Osteoblast (primary cell): ENCODE results near the gene TMEM178B. TPM values are rescaled to one million over a fixed set of nuclear protein-coding genes. Genes with fewer than 3 reads are reported as not detected.

Experiments
- DNase-seq: peaks from one replicate; pipeline ENCODE4 v3.0.0; 2011; ENCODE audit warnings: low spot score, mixed read lengths; ENCODE audit not compliant: insufficient read length; ENCODE audit errors: missing footprints
- H2AFZ ChIP-seq: 2 replicates; pipeline ENCODE4 v1.6.0; 2011; ENCODE audit warnings: mild to moderate bottlenecking, low read length
- H3K27ac ChIP-seq: 2 replicates; pipeline ENCODE4 v1.5.1; 2011; ENCODE audit warnings: mild to moderate bottlenecking, low read depth, low read length, moderate library complexity
- H3K27me3 ChIP-seq: 2 replicates; pipeline ENCODE4 v1.6.0; 2012; ENCODE audit warnings: mild to moderate bottlenecking, control low read depth, inconsistent platforms, low read length, moderate library complexity; ENCODE audit not compliant: insufficient read depth
- H3K36me3 ChIP-seq: 2 replicates; pipeline ENCODE4 v1.5.1; 2011; ENCODE audit warnings: mild to moderate bottlenecking, low read length, control low read depth, moderate library complexity; ENCODE audit not compliant: insufficient read depth
- H3K4me1 ChIP-seq: 2 replicates; pipeline ENCODE4 v1.5.1; 2011; ENCODE audit warnings: mild to moderate bottlenecking, low read length, control low read depth, moderate library complexity; ENCODE audit not compliant: insufficient read depth
- H3K4me2 ChIP-seq: 2 replicates; pipeline ENCODE4 v1.6.0; 2011; ENCODE audit warnings: mild to moderate bottlenecking, low read length; ENCODE audit not compliant: insufficient read depth
- H3K4me3 ChIP-seq: fragments of 200-600 bp; sonication (generic); 3 replicates; pipeline ENCODE4 v1.5.1; 2012; ENCODE audit warnings: mild to moderate bottlenecking, low read length, inconsistent platforms; ENCODE audit not compliant: insufficient read depth
- H3K79me2 ChIP-seq: 2 replicates; pipeline ENCODE4 v1.6.0; 2012; ENCODE audit warnings: mild to moderate bottlenecking, low read length, control low read depth, inconsistent platforms; ENCODE audit not compliant: insufficient read depth
- H3K9me3 ChIP-seq: 2 replicates; pipeline ENCODE4 v1.5.1; 2011; ENCODE audit warnings: low read depth, low read length, control low read depth
- H4K20me1 ChIP-seq: 2 replicates; pipeline ENCODE4 v1.6.0; 2012; ENCODE audit warnings: mild to moderate bottlenecking, low read length, control low read depth; ENCODE audit not compliant: insufficient read depth
- total RNA-seq: library from RNA; depleted of rRNA; stranded (reverse); fragments of >200 nt; gene quantifications from 2 replicates; pipeline ENCODE4 v1.2.3, GENCODE V29; 2012
- TF ChIP-seq, protein P1 (sequence below): IDR thresholded peaks from 2 replicates; pipeline ENCODE4 v1.5.1; 2011; ENCODE audit warnings: mild to moderate bottlenecking, low read depth, low read length, moderate library complexity; ENCODE audit errors: extremely low read depth

Gene TMEM178B
- total RNA-seq, 1 donor, result 1.1 TPM

DNA sequence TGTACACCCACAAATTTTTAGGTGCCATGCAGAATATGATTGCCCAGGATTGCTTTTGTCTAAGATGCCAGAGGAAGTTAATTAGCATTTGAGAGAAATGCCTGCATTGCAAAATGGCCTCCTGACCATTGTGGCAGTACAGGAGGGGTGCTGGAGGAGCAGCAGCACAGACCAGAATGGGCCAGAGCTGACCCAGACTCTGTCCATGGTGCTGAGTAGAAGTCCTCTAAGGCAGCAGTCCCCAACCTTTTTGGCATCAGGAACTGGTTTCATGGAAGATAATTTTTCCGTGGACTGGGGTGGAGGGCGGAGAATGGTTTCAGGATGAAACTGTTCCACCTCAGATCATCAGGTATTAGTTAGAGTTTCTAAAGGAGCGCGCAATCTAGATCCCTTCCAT, 259.6 kb downstream of the TMEM178B start:
- no peaks in the 10 kb centered on the region for H3K79me2 ChIP-seq
- no peaks in the 10 kb centered on the region for H4K20me1 ChIP-seq
- H3K4me3 ChIP-seq, result no peak overlapping the region
- H2AFZ ChIP-seq, result no peak overlapping the region
- no peak overlapping the region for H3K27ac ChIP-seq
- no peak for DNase-seq
- H3K9me3 ChIP-seq, result no peaks in the 10 kb centered on the region
- TF ChIP-seq, protein P1, sequence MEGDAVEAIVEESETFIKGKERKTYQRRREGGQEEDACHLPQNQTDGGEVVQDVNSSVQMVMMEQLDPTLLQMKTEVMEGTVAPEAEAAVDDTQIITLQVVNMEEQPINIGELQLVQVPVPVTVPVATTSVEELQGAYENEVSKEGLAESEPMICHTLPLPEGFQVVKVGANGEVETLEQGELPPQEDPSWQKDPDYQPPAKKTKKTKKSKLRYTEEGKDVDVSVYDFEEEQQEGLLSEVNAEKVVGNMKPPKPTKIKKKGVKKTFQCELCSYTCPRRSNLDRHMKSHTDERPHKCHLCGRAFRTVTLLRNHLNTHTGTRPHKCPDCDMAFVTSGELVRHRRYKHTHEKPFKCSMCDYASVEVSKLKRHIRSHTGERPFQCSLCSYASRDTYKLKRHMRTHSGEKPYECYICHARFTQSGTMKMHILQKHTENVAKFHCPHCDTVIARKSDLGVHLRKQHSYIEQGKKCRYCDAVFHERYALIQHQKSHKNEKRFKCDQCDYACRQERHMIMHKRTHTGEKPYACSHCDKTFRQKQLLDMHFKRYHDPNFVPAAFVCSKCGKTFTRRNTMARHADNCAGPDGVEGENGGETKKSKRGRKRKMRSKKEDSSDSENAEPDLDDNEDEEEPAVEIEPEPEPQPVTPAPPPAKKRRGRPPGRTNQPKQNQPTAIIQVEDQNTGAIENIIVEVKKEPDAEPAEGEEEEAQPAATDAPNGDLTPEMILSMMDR, result no peak
- H3K4me1 ChIP-seq, result no peaks in the 10 kb centered on the region
- H3K36me3 ChIP-seq, result no peaks in the 10 kb centered on the region
- no peaks in the 10 kb centered on the region for H3K27me3 ChIP-seq
- no peak overlapping the region for H3K4me2 ChIP-seq

DNA sequence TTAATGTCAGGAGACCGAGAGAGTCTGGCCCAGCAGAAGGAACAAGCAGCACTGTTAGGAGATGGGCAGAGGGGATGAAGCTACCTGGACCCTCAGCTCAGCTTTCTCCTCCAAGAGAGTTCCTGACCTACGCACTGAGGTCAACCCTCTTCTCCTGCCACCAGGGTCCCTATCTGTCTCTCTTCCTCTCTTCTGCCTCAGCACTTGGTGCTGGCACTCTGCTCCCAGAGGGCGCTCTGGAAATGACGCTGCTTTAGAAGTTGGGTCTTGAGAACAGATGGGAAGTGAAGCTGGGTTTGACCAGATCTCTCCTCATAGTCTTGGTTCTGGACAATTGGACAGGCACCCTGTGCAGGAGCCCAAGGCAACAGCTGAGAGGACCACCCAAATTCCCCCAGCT, 261.3 kb downstream of the TMEM178B start:
- H3K9me3 ChIP-seq, result no peaks in the 10 kb centered on the region
- no peaks in the 10 kb centered on the region for H4K20me1 ChIP-seq
- no peak overlapping the region for H3K4me2 ChIP-seq
- H3K79me2 ChIP-seq, result no peaks in the 10 kb centered on the region
- no peak for DNase-seq
- H2AFZ ChIP-seq, result no peak overlapping the region
- H3K4me1 ChIP-seq, result no peaks in the 10 kb centered on the region
- H3K36me3 ChIP-seq, result no peaks in the 10 kb centered on the region
- H3K4me3 ChIP-seq, result no peak overlapping the region
- H3K27ac ChIP-seq, result no peak overlapping the region
- TF ChIP-seq, protein P1, result no peak
- no peaks in the 10 kb centered on the region for H3K27me3 ChIP-seq

DNA sequence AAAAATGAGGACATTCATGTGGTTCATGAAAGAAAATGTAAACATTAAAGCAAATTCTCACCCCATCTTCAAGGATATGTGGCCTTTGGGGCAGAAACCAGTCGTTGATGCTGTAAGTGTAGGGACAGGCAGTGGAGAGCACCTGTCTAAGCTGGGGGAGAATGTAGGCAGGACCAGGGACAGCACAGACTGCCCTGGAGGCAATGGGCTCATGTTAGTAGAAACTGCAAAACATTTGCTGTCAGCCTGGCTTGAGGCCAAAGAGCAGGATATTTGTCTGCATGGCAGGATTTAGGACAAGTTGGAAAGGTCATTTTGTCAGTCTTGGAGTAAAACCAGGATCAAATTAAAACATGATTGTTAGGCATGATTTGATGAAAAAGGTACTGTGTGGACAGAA, 265.7 kb downstream of the TMEM178B start:
- no peaks in the 10 kb centered on the region for H3K36me3 ChIP-seq
- TF ChIP-seq, protein P1, result no peak

DNA sequence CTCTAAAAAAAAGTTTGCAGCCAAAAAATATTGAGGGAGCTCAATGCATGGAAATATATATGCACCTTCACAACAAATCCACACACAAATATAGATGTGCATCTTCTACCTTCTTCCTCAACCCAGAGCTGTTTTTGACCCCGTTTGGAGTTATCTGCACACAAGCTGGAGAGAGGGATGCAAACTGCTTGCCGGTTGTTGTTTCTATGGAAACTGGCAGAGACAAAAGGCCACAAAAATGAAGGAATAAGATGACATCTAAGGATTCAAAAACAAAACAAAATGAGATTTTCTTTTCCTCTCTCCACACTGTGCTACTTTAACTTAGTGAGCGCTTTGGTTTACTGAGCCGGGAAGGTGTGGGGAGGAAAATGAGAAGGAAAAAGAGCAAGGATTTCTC, 267.1 kb downstream of the TMEM178B start:
- H3K36me3 ChIP-seq, result no peaks in the 10 kb centered on the region
- H3K4me1 ChIP-seq, result no peaks in the 10 kb centered on the region
- no peaks in the 10 kb centered on the region for H3K79me2 ChIP-seq
- no peak overlapping the region for H2AFZ ChIP-seq
- H4K20me1 ChIP-seq, result no peaks in the 10 kb centered on the region
- TF ChIP-seq, protein P1, result no peak
- no peak overlapping the region for H3K4me2 ChIP-seq
- no peaks in the 10 kb centered on the region for H3K27me3 ChIP-seq
- no peaks in the 10 kb centered on the region for H3K9me3 ChIP-seq
- no peak overlapping the region for H3K4me3 ChIP-seq
- H3K27ac ChIP-seq, result no peak overlapping the region
- peak; percentile 63 for DNase-seq

More for the DNA sequence above, 265.7 kb downstream of the TMEM178B start:
- Histone ChIP-seq H3K4me3 (no peak overlapping the region), H4K20me1 (no peaks in the 10 kb centered on the region), H3K27ac (no peak overlapping the region), H3K4me1 (no peaks in the 10 kb centered on the region), H3K9me3 (no peaks in the 10 kb centered on the region), H2AFZ (no peak overlapping the region), H3K4me2 (no peak overlapping the region), H3K27me3 (no peaks in the 10 kb centered on the region), H3K79me2 (no peaks in the 10 kb centered on the region)
- DNase-seq, result no peak
